HTR-8/SVneo (cell line): Measurements from ENCODE around the gene BAHD1.
"Not testable (repeated sequence)": the region's sequence is repeated elsewhere in the genome, so short reads cannot be mapped to it uniquely, and the experiment has no call there.

ENCODE experiments used
- DNase-seq: peaks from one replicate; pipeline ENCODE4 v3.0.0; 2011; ENCODE audit warnings: low spot score, mixed read lengths; ENCODE audit not compliant: insufficient read length
- FAIRE-seq: peaks from 2 replicates; lab custom pipeline; 2011; peaks lifted over from hg19 to GRCh38; lab: Jason Lieb, UNC

BAHD1 gene

GRCh38 chr15:40443255-40443654 lies 2.5 kb downstream of the BAHD1 start:
- FAIRE-seq (no peak), DNase-seq (no peak)

- DNase-seq (no peak), FAIRE-seq (no peak)
These were observed 3.1 kb downstream of the BAHD1 start for GRCh38 chr15:40443846-40444245.

DNA sequence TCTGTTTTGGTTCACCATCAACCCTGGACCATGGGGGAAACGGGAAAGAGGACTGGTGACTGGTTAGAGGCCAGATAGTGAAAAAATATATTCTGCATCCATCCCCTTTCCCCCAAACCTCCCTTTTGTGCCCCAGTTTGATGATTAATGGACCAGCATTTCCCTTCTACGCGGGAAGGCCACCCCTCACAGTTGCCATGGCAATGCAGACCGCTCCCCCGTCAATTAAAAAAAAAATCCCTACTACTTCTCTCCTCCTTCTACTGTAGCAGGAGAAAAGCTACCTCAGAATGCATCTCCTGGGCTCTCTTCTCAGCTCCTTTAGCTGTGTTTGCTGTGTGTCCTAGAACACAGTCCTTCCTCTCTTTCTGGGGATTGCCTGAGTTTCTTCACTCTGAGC lies 4.0 kb downstream of the BAHD1 start:
- FAIRE-seq (no peak), DNase-seq (no peak)

- DNase-seq (no peak), FAIRE-seq (no peak)
These were observed 4.7 kb downstream of the BAHD1 start for GRCh38 chr15:40445421-40445922.

- no peak for FAIRE-seq
- no peak for DNase-seq
These were observed 5.4 kb downstream of the BAHD1 start for GRCh38 chr15:40446144-40446543.

DNA sequence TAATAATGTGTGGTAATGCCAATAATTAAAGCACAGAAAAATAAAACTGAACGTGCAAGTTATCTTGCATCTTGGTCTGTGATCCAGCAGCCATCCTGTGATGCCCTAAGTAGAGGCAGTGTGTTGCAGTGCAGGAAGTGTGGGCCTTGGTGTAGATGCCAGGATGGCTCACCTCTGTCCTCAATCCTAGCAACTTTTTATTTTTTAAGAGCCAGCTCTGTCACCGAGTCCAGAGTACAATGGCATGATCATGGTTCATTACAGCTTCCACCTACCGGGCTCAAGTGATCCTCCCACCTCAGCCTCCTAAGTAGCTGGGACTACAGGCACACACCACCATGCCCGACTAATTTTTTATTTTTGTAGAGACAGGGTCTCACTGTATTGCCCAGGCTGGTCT lies 7.6 kb downstream of the BAHD1 start:
- DNase-seq (no peak), FAIRE-seq (no peak)

DNA sequence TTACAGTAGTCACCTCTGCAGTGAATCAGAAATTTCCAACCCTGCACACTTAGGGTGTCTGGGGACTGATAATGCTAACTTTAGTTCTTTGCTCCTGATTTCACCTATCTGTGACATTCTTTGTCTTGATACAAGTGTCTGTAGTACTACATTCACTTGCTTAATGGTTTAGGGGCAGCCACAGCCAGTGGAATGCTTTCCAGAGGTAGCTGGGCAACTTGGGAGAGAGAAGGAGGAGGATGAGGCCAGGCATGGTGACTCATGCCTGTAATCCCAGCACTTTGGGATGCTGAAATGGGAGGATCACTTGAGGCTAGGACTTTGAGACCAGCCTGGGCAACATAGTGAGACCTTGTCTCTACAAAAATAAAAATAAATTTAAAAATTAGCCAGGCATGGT lies 8.5 kb downstream of the BAHD1 start:
- no peak for DNase-seq
- FAIRE-seq = peak; percentile 42

GRCh38 chr15:40450047-40450446 lies 9.3 kb downstream of the BAHD1 start:
- no peak for DNase-seq
- no peak for FAIRE-seq

DNA sequence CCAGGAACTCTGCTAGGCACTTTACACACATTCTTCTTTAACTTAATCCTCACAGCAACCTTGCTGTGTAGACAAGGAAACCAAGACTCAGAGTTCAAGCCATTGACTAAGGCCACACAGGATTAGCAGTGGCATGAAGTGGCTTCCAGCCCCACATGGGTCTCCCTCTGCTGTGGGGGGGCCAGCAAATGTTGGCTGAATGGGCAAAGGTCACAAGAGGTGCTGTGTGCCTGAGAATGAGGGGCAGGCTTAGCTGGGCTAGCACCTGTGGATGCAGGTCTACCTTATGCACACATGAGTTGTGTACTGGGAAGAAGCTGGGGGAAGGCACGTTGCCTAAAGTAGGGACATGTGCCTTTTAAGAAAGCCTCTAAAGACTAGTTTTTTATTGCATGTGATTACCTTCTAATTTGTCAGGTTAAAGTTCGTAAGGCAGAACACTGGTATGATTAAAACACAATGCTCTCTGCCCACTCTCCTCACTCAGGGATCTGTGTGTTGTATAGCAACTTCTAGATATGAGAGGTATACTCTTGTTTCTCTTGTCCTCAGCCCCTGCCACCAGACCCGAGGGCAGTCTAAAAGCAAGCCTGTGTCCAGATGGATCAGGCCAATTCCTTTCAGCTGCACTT lies 10.9 kb downstream of the BAHD1 start:
- no peak for FAIRE-seq
- DNase-seq = no peak

DNA sequence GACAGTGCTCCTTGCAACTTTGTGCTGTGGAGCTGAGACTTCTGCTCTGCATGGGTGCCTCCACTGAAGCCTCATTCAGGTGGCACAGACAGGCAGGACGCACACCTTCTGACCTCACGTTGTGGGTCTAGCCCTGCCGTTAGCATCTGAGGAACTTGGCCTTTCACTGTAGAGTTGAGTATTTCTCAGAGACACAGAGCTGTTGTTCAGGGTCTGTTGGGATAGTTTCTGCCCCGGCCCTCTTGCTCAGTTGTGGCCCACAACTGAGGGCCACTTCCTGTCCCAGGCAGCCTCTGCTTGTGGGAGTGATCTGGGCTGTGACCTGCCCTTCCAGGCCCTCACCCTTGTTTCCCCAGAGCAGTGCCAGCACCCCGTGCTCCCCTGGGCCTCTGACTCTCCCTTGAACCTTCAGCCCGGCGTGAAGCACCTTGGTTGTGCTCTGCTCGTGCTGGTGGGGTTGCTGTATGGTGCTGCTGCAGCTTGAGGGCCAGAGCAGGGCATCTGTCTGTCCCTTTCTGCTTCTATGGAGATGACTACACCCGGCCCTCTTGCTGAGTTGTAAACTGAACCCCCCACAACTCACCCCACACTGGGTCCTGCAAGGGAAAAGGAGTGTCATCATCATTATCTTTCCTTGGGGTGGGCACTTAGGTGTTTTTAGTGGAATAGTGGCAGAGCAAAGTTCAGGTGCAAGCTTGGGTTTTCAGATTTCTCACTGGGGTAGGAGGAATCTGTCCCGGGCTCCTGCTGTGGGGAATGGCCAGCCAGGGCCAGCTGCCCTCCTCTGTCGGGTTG lies 11.7 kb downstream of the BAHD1 start:
- DNase-seq = no peak
- FAIRE-seq = no peak

DNA sequence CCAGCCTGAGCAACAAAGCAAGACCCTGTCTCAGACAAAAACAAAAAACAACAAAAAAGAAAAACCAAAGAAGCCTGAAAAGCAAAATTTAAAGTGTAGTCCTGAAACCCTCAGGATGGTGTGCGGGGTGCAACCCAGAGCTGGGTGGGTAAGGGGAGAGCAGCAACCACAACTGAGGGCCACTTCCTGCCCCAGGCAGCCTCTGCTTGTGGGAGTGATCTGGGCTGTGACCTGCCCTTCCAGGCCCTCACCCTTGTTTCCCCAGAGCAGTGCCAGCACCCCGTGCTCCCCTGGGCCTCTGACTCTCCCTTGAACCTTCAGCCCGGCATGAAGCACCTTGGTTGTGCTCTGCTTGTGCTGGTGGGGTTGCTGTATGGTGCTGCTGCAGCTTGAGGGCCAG lies 13.2 kb downstream of the BAHD1 start:
- FAIRE-seq, DNase-seq: not testable (repeated sequence)

DNA sequence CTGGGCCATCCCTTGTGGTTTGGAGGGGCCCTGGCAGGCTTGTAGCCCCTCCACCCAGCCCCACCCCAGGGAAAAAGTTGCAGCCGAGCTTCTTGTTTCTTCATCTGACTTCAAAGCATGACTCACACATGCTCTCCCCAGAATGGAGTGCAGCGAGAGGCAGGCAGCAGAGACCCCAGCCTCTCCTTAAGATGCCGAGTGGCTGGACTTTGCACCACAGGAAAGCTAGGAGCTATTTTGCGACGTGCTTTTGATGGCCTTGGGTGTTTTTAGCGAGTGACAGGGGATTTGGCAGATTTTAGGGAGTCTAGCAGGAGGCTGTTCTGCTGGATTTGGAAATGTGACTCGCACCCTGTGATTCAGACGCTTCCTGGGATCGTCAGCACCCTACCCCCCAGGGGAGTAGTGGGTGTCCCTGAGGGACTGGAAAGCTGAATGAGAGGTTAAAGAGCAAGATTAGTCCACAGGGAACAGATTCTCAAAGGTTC lies 14.2 kb downstream of the BAHD1 start:
- DNase-seq (no peak), FAIRE-seq (no peak)

- no peak for DNase-seq
- no peak for FAIRE-seq
These were observed 15.6 kb downstream of the BAHD1 start for GRCh38 chr15:40456299-40456712.

- DNase-seq (no peak), FAIRE-seq (no peak)
These were observed 16.0 kb downstream of the BAHD1 start for GRCh38 chr15:40456738-40457137.

GRCh38 chr15:40458495-40459371 lies 18.0 kb downstream of the BAHD1 start:
- DNase-seq = no peak
- no peak for FAIRE-seq

GRCh38 chr15:40459391-40460015 lies 18.8 kb downstream of the BAHD1 start:
- no peak for FAIRE-seq
- DNase-seq = no peak

- DNase-seq (no peak), FAIRE-seq (no peak)
These were observed 19.7 kb downstream of the BAHD1 start for GRCh38 chr15:40460404-40460803.

GRCh38 chr15:40461958-40462357 lies 21.2 kb downstream of the BAHD1 start:
- FAIRE-seq (peak; percentile 28), DNase-seq (no peak)

GRCh38 chr15:40463279-40463678 lies 22.5 kb downstream of the BAHD1 start:
- DNase-seq = no peak

DNA sequence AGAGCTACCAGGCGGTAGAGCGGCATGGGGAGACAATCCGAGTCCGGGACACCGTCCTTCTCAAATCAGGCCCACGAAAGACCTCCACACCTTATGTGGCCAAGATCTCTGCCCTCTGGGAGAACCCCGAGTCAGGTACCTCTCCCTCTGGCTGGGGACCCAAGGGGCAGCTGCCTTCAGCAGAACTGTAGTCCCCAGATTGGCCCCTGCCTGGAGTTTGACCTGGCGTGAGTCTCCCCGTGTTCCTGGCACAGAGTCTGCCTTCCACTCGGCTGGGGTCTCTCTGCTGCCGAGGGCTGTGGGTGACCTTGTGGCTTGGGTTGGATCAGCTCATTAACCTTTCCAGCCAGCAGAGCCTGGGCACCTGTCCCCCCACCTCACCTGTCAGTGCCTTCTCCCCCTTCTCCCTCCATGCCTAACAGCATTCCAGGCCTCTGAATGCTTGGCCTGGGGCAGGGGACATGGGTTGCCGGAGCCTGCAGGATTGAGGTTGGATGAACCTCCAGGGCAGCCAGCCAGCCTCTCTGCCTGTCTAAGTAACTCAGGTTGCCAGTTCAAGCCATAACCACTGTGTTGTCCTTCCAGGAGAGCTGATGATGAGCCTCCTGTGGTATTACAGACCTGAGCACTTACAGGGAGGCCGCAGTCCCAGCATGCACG lies 23.3 kb downstream of the BAHD1 start:
- DNase-seq = no peak

More at GRCh38 chr15:40463279-40463678, 22.5 kb downstream of the BAHD1 start:
- FAIRE-seq = no peak

More for the DNA sequence above, 23.3 kb downstream of the BAHD1 start:
- FAIRE-seq = no peak
